HFF-Myc (cell line): ENCODE results near the gene ACKR4.
A peak's percentile ranks its signal among the peaks of the same experiment; 100 is the strongest.
"Not testable (repeated sequence)": the region's sequence is repeated elsewhere in the genome, so short reads cannot be mapped to it uniquely, and the experiment has no call there.

Source experiments
- DNase-seq: peaks from one replicate; pipeline ENCODE4 v3.0.0-alpha.2; 2011; ENCODE audit warnings: low read depth; ENCODE audit errors: extremely low read depth
- H3K4me3 ChIP-seq: replicated peaks from 2 replicates; pipeline ENCODE4 v1.5.1; 2011; ENCODE audit warnings: low read depth, mild to moderate bottlenecking, control low read depth, low read length
- CTCF ChIP-seq: IDR thresholded peaks from 2 replicates; pipeline ENCODE4 v1.5.1; 2012; ENCODE audit warnings: mild to moderate bottlenecking, low read depth, low read length, control low read depth; ENCODE audit errors: missing control alignments

Gene ACKR4

GRCh38 chr3:132637590-132637989, 40.5 kb downstream of the ACKR4 start:
- no peak overlapping the region for H3K4me3 ChIP-seq
- DNase-seq, result no peak
- TF ChIP-seq CTCF, result no peak

- TF ChIP-seq CTCF, result no peak
- no peak overlapping the region for H3K4me3 ChIP-seq
- no peak for DNase-seq
These were observed 41.6 kb downstream of the ACKR4 start for GRCh38 chr3:132638706-132639105.

- not testable (repeated sequence) for DNase-seq, H3K4me3 ChIP-seq
These were observed 44.4 kb downstream of the ACKR4 start for GRCh38 chr3:132641427-132641826.

GRCh38 chr3:132641837-132642538, 44.9 kb downstream of the ACKR4 start:
- H3K4me3 ChIP-seq, result no peak overlapping the region
- peak; percentile 42 for DNase-seq
- TF ChIP-seq CTCF, result peak; percentile 32

GRCh38 chr3:132642539-132642847, 45.4 kb downstream of the ACKR4 start:
- TF ChIP-seq CTCF, result no peak
- no peak overlapping the region for H3K4me3 ChIP-seq
- DNase-seq, result no peak

GRCh38 chr3:132643366-132643765, 46.3 kb downstream of the ACKR4 start:
- no peak overlapping the region for H3K4me3 ChIP-seq
- no peak for TF ChIP-seq CTCF
- DNase-seq, result no peak

GRCh38 chr3:132645058-132645457, 48.0 kb downstream of the ACKR4 start:
- DNase-seq, result no peak
- TF ChIP-seq CTCF, result no peak
- H3K4me3 ChIP-seq, result no peak overlapping the region
